Naive thymus-derived CD4-positive, alpha-beta T cell (primary cell): ENCODE results near the gene ARL13B. TPM values are rescaled to one million over a fixed set of nuclear protein-coding genes. Genes with fewer than 3 reads are reported as not detected.
"Not testable (repeated sequence)": the region's sequence is repeated elsewhere in the genome, so short reads cannot be mapped to it uniquely, and the experiment has no call there.

Experiments
- ATAC-seq: fragments of 150-1000 bp; cut with Tn5 transposase; 2 replicates; pipeline ENCODE4 v1.10.0; 2021; ENCODE audit warnings: mild to moderate bottlenecking, moderate library complexity
- CTCF ChIA-PET: fragments of 350-600 bp; sonication (Branson Sonifier 250); formaldehyde crosslinking; loops from one replicate; lab custom pipeline; 2021; ENCODE audit warnings: antibody characterized with exemption; lab: Charles Lee
- POLR2A ChIA-PET: fragments of 350-600 bp; sonication (Branson Sonifier 250); formaldehyde crosslinking; loops from one replicate; lab custom pipeline; 2021; ENCODE audit warnings: antibody characterized with exemption, inconsistent platforms; lab: Charles Lee
- DNase-seq, 9 donors: peaks; one replicate each; pipeline versions ENCODE4 v3.0.0 to v3.0.0-alpha.2; 2020 to 2022; ENCODE audit warnings: mixed read lengths in 1 of 9
- H3K27ac ChIP-seq: one replicate; pipeline ENCODE4 v1.7.0; 2013; ENCODE audit warnings: mild to moderate bottlenecking, low read depth, low read length, moderate library complexity
- H3K27me3 ChIP-seq, 2 donors: one replicate each; pipeline ENCODE4 v1.7.0; 2013; ENCODE audit warnings: low read length in 2 of 2, mild to moderate bottlenecking in 2 of 2, moderate library complexity in 2 of 2; ENCODE audit not compliant: control insufficient read depth in 2 of 2, insufficient read depth in 2 of 2
- H3K36me3 ChIP-seq, 3 experiments: 1 replicate in 2 of 3; 2 replicates in 1 of 3; pipeline ENCODE4 v1.7.0; 2013; ENCODE audit warnings: low read length in 3 of 3, mild to moderate bottlenecking in 3 of 3, moderate library complexity in 1 of 3; ENCODE audit not compliant: insufficient read depth in 3 of 3, control insufficient read depth in 2 of 3
- H3K4me1 ChIP-seq, 2 donors: one replicate each; pipeline ENCODE4 v1.7.0; 2013; ENCODE audit warnings: low read length in 2 of 2, mild to moderate bottlenecking in 2 of 2, moderate library complexity in 1 of 2; ENCODE audit not compliant: control insufficient read depth in 2 of 2, insufficient read depth in 2 of 2
- H3K4me3 ChIP-seq: 2 replicates; pipeline ENCODE4 v1.7.0; 2013; ENCODE audit warnings: mild to moderate bottlenecking, low read length
- H3K9me3 ChIP-seq, 3 experiments: 1 replicate in 2 of 3; 2 replicates in 1 of 3; pipeline ENCODE4 v1.7.0; 2013; ENCODE audit warnings: low read length in 3 of 3; ENCODE audit not compliant: control insufficient read depth in 2 of 3
- H3K27ac Mint-ChIP-seq, 9 donors: one replicate each; pipeline ENCODE4 v1.8.0; 2020 to 2022; ENCODE audit warnings: mixed read lengths in 9 of 9, mild to moderate bottlenecking in 8 of 9, moderate library complexity in 5 of 9, inconsistent platforms in 2 of 9
- H3K27me3 Mint-ChIP-seq, 5 donors: one replicate each; pipeline ENCODE4 v1.8.0; 2021 to 2022; ENCODE audit warnings: mixed read lengths in 5 of 5, mild to moderate bottlenecking in 1 of 5
- H3K36me3 Mint-ChIP-seq, 5 donors: one replicate each; pipeline ENCODE4 v1.8.0; 2020 to 2022; ENCODE audit warnings: mixed read lengths in 5 of 5, mild to moderate bottlenecking in 3 of 5, inconsistent platforms in 1 of 5
- H3K4me1 Mint-ChIP-seq, 7 donors: one replicate each; pipeline ENCODE4 v1.8.0; 2020 to 2022; ENCODE audit warnings: mixed read lengths in 7 of 7, mild to moderate bottlenecking in 3 of 7, inconsistent platforms in 1 of 7
- H3K4me3 Mint-ChIP-seq, 10 donors: one replicate each; pipeline ENCODE4 v1.8.0; 2020 to 2022; ENCODE audit warnings: mild to moderate bottlenecking in 10 of 10, mixed read lengths in 10 of 10, moderate library complexity in 6 of 10, inconsistent platforms in 2 of 10
- H3K9me3 Mint-ChIP-seq, 11 donors: one replicate each; pipeline ENCODE4 v1.8.0; 2020 to 2022; ENCODE audit warnings: mixed read lengths in 11 of 11, mild to moderate bottlenecking in 4 of 11, inconsistent platforms in 1 of 11, moderate library complexity in 1 of 11
- intact Hi-C, 2 donors: fragments of 100-400 bp; cut with micrococcal nuclease; formaldehyde crosslinking; loops; one replicate each; pipeline ENCODE4 v1.15.1; 2023
- polyA plus RNA-seq, 2 donors: library from polyadenylated mRNA; unstranded; fragments of 300-500 nt; fragmentation: Illumina TruSeq; gene quantifications; one replicate each; pipeline ENCODE4 v1.2.3, GENCODE V29; 2021
- total RNA-seq, 6 experiments: library from RNA in 5 of 6; stranded (reverse) in 5 of 6; gene quantifications; 1 replicate in 5 of 6; 2 replicates in 1 of 6; pipeline ENCODE4 v1.2.3 and lab custom pipeline; 2021 to 2026

The ARL13B gene
- total and polyA plus RNA-seq, 7 experiments from 2014 or later, result 4.4 to 10.2 (median 7.0) TPM

- not testable (repeated sequence) for H3K4me3 ChIP-seq, H3K9me3 ChIP-seq, H3K9me3 Mint-ChIP-seq, H3K27me3 ChIP-seq, H3K27me3 Mint-ChIP-seq, ATAC-seq, H3K27ac ChIP-seq
- CTCF ChIA-PET, result interaction anchor here (1.4 kb wide), 1 partner anchor 11 kb away, joined by 3 read pairs; no protein-coding TSS in a partner anchor
- intact Hi-C loops, result loop anchor here (2.0 kb wide), 1 partner anchor 18 kb away; the partner anchor contains the start of genes DHFR2 (in 2 of the 2) and NSUN3 (in 2 of the 2)
- peak in 2 of 9 donors; percentile 17 to 22 for DNase-seq
- H3K4me1 Mint-ChIP-seq, result peaks cover 29 to 69% (median 56%) of the 10 kb centered on the region in 7 donors
- peak overlapping the region in 8 of 9 donors; percentile 8 to 75 (median 57) for H3K27ac Mint-ChIP-seq
- Histone ChIP-seq H3K36me3 (peaks cover 0 to 19% (median 0%) of the 10 kb centered on the region in 3 experiments), H3K4me1 (peaks cover 3 to 10% of the 10 kb centered on the region in 2 donors)
- H3K4me3 Mint-ChIP-seq, result peak overlapping the region in 8 of 10 donors; percentile 17 to 59 (median 32)
- H3K36me3 Mint-ChIP-seq, result peaks cover 9 to 65% (median 38%) of the 10 kb centered on the region in 5 donors
- POLR2A ChIA-PET, result interaction anchor here (0.7 kb wide), 1 partner anchor 11 kb away, joined by 3 read pairs; no protein-coding TSS in a partner anchor
Observed at GRCh38 chr3:94080552-94080951, 100.6 kb downstream of the ARL13B start.

GRCh38 chr3:94081884-94082283 lies 101.9 kb downstream of the ARL13B start:
- Mint-ChIP-seq H3K4me3 (no peak overlapping the region), H3K36me3 (peaks cover 9 to 52% (median 27%) of the 10 kb centered on the region in 5 donors), H3K27me3 (no peaks in the 10 kb centered on the region), H3K27ac (peak overlapping the region in 2 of 9 donors; percentile 9 to 77), H3K9me3 (peaks cover 0 to 9% (median 0%) of the 10 kb centered on the region in 11 donors), H3K4me1 (peaks cover 29 to 59% (median 52%) of the 10 kb centered on the region in 7 donors)
- DNase-seq, result no peak
- no peak for ATAC-seq
- H3K27ac ChIP-seq, result no peak overlapping the region
- CTCF ChIA-PET, result interaction anchor here (0.9 to 1.5 kb wide), 2 partner anchors 10 to 12 kb away, joined by 3 to 5 read pairs; no protein-coding TSS in a partner anchor
- H3K27me3 ChIP-seq, result no peaks in the 10 kb centered on the region
- peaks cover 0 to 23% (median 0%) of the 10 kb centered on the region in 3 experiments for H3K36me3 ChIP-seq
- intact Hi-C loops, result loop anchor here (2.0 kb wide), 1 partner anchor 19 kb away; the partner anchor contains the start of genes DHFR2 (in 2 of the 2) and NSUN3 (in 2 of the 2)
- H3K9me3 ChIP-seq, result no peaks in the 10 kb centered on the region
- no peak overlapping the region for H3K4me3 ChIP-seq
- H3K4me1 ChIP-seq, result peaks cover 3 to 10% of the 10 kb centered on the region in 2 donors
- POLR2A ChIA-PET, result no interaction called here

GRCh38 chr3:94082391-94082937 lies 102.5 kb downstream of the ARL13B start:
- H3K36me3 Mint-ChIP-seq, result peaks cover 9 to 46% (median 27%) of the 10 kb centered on the region in 5 donors
- DNase-seq (no peak), ATAC-seq (no peak)
- CTCF ChIA-PET, result interaction anchor here (1.5 kb wide), 1 partner anchor 13 kb away, joined by 5 read pairs; no protein-coding TSS in a partner anchor
- no peak overlapping the region for H3K4me3 Mint-ChIP-seq
- H3K27me3 Mint-ChIP-seq, result no peaks in the 10 kb centered on the region
- Histone ChIP-seq H3K27ac (no peak overlapping the region), H3K36me3 (peaks cover 0 to 28% (median 0%) of the 10 kb centered on the region in 3 experiments), H3K4me1 (peaks cover 3 to 10% of the 10 kb centered on the region in 2 donors), H3K4me3 (no peak overlapping the region), H3K9me3 (no peaks in the 10 kb centered on the region), H3K27me3 (no peaks in the 10 kb centered on the region)
- peaks cover 0 to 9% (median 0%) of the 10 kb centered on the region in 11 donors for H3K9me3 Mint-ChIP-seq
- H3K4me1 Mint-ChIP-seq, result peaks cover 28 to 58% (median 49%) of the 10 kb centered on the region in 7 donors
- peak overlapping the region in 4 of 9 donors; percentile 7 to 77 (median 68) for H3K27ac Mint-ChIP-seq
- POLR2A ChIA-PET, result no interaction called here
- intact Hi-C loops, result no loop called here

GRCh38 chr3:94083261-94083660 lies 103.3 kb downstream of the ARL13B start:
- ATAC-seq, result no peak
- peak overlapping the region in 1 of 10 donors; percentile 27 for H3K4me3 Mint-ChIP-seq
- H3K27ac ChIP-seq, result no peak overlapping the region
- peaks cover 0 to 4% (median 0%) of the 10 kb centered on the region in 11 donors for H3K9me3 Mint-ChIP-seq
- DNase-seq, result no peak
- H3K27ac Mint-ChIP-seq, result peak overlapping the region in 4 of 9 donors; percentile 7 to 69 (median 37)
- peaks cover 15 to 45% (median 25%) of the 10 kb centered on the region in 5 donors for H3K36me3 Mint-ChIP-seq
- intact Hi-C loops, result no loop called here
- ChIA-PET CTCF (no interaction called here), POLR2A (no interaction called here)
- H3K9me3 ChIP-seq, result no peaks in the 10 kb centered on the region
- H3K4me1 Mint-ChIP-seq, result peaks cover 27 to 52% (median 45%) of the 10 kb centered on the region in 7 donors
- no peak overlapping the region for H3K4me3 ChIP-seq
- peaks cover 0 to 30% (median 0%) of the 10 kb centered on the region in 3 experiments for H3K36me3 ChIP-seq
- no peaks in the 10 kb centered on the region for H3K27me3 Mint-ChIP-seq
- H3K27me3 ChIP-seq, result no peaks in the 10 kb centered on the region
- H3K4me1 ChIP-seq, result peaks cover 3 to 10% of the 10 kb centered on the region in 2 donors

- ChIA-PET POLR2A (no interaction called here), CTCF (interaction anchor here (0.6 kb wide), 1 partner anchor 26 kb away, joined by 5 read pairs; no protein-coding TSS in a partner anchor)
- Histone ChIP-seq H3K4me1 (no peaks in the 10 kb centered on the region), H3K4me3 (no peak overlapping the region), H3K36me3 (peaks cover 0 to 32% (median 4%) of the 10 kb centered on the region in 3 experiments), H3K27ac (no peak overlapping the region), H3K9me3 (no peaks in the 10 kb centered on the region), H3K27me3 (no peaks in the 10 kb centered on the region)
- DNase-seq, result no peak
- Mint-ChIP-seq H3K4me3 (no peak overlapping the region), H3K4me1 (peaks cover 1 to 10% (median 6%) of the 10 kb centered on the region in 7 donors), H3K27ac (no peak overlapping the region), H3K9me3 (peaks cover 0 to 2% (median 0%) of the 10 kb centered on the region in 11 donors), H3K27me3 (no peaks in the 10 kb centered on the region), H3K36me3 (peaks cover 14 to 50% (median 33%) of the 10 kb centered on the region in 5 donors)
- ATAC-seq, result no peak
- intact Hi-C loops, result no loop called here
Observed at GRCh38 chr3:94089126-94089525, 109.2 kb downstream of the ARL13B start.

- ATAC-seq, result peak; percentile 20
- peaks cover 0 to 10% (median 5%) of the 10 kb centered on the region in 7 donors for H3K4me1 Mint-ChIP-seq
- Histone ChIP-seq H3K36me3 (peaks cover 0 to 36% (median 7%) of the 10 kb centered on the region in 3 experiments), H3K27ac (no peak overlapping the region), H3K4me1 (no peaks in the 10 kb centered on the region), H3K9me3 (no peaks in the 10 kb centered on the region), H3K4me3 (no peak overlapping the region), H3K27me3 (no peaks in the 10 kb centered on the region)
- ChIA-PET CTCF (no interaction called here), POLR2A (no interaction called here)
- H3K36me3 Mint-ChIP-seq, result peaks cover 12 to 66% (median 32%) of the 10 kb centered on the region in 5 donors
- intact Hi-C loops, result no loop called here
- no peaks in the 10 kb centered on the region for H3K27me3 Mint-ChIP-seq
- H3K9me3 Mint-ChIP-seq, result peaks cover 0 to 2% (median 0%) of the 10 kb centered on the region in 11 donors
- DNase-seq, result no peak
- no peak overlapping the region for H3K4me3 Mint-ChIP-seq
- no peak overlapping the region for H3K27ac Mint-ChIP-seq
Observed at GRCh38 chr3:94092086-94092485, 112.1 kb downstream of the ARL13B start.
